Esophagus mucosa (tissue), 1 donor: ENCODE data around the gene KDM4C. TPM values are rescaled to one million over a fixed set of nuclear protein-coding genes. Genes with fewer than 3 reads are reported as not detected.
A peak's percentile ranks its signal among the peaks of the same experiment; 100 is the strongest.
"Not testable (repeated sequence)": the region's sequence is repeated elsewhere in the genome, so short reads cannot be mapped to it uniquely, and the experiment has no call there.

ENCODE experiments used
- ATAC-seq: fragments of 200-7000 bp; cut with Tn5 transposase; one replicate; pipeline ENCODE4 v1.9.1; 2020
- total RNA-seq: library from RNA; stranded (reverse); gene quantifications from one replicate; pipeline ENCODE4 v1.2.4, GENCODE V29; 2023
- donor health status: DM: yes; HTN: yes; CAD: no.

Gene KDM4C
- 19.2 TPM for total RNA-seq

DNA sequence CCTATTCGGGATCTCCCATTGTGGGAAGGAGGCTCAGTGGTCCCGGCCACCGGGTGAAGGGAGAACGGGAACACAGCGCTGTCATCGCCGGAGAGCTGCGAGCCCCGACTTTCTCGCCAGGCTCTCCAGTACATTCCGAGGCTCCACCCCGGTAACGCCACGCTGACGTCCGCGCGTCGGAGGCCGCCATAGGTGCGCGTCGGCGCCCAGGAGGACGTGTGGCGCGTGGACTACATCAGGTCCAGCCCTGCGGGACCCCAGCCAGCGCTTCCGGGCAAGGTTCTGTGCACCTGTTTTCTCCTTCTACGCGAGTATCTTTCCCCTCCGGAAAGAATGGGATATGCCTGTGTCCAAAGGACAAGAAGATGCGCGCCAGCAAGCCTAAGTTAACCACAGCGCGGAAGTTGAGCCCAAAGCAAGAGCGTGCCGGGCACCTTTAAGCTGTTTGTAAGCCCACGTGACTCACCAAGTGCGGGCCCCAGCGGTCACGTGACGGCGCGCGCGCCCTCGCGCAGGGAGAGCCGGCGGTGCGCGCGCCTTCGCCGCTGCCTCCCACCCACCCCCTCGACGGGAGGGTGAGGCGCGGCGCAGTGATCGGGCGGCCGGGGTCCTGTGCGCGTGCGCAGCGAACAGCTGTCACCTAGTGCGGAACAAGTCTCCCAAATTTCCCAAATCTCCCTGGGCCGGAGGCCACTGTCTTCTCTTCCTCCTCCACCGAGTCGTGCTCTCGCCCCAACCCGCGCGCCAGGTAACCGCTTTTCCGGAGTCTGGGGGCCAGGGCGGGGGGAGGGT lies at the start of gene KDM4C:
Gene KDM4C, plus strand, starts transcription at position 518 of the 792 bp plus-strand sequence. CDS start 35,016 bp downstream, outside the sequence.
- ATAC-seq: peak; percentile 95

DNA sequence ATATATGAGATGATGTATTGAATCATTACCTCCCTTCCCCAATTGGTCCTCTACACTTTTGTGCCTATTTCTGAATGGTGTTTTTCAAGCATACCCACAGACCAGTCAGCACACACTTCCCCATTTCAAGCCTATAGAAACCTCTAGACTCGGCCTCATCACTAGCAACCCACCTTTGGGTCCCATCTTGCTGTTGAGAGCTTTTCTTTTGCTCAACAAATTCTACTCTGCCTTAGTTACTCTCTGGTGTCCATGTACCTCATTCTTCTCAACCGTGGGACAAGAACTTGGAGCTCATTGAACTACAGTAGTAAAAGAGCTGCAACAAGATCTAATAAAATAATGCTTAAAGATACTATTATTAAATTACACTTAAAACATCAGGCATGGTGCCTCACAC lies 49.0 kb upstream of the KDM4C start:
- ATAC-seq: no peak

DNA sequence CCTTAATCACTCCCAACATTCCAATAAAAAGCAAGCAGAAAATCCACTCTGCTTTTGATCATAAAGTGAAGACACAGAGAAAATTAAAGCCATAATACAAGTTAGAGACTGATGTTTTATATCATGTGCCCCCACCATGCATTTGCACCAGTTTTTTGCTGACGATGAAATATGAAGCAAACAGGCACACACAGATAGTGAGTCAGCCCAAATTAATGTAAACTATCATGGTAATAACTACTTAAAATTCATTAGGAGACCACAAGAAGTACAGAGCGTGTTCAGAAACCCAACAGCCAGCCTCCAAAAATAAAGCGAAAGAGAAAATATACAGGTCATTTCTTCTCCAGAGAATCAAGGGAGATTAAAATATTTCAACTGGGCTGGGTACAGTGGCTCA lies 46.4 kb upstream of the KDM4C start:
- no peak for ATAC-seq

DNA sequence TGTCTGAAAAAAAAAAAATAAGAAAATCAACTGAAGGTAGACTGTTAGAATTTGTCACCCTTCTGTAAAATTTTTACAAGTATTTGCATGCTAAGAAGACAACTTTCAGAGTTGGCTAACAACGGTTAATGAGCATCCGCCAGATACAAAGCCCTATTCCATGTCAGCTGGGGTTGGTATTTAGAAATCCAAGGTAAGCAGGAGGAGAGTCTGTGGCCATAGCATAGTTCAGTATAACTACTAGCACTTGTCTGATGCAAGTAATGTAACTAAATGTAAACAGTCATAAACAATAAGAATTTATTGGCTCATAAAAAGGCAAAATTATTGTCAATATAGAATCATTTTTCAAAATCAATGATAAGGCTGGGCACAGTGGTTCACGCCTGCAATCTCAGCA lies 45.7 kb upstream of the KDM4C start:
- ATAC-seq: no peak

DNA sequence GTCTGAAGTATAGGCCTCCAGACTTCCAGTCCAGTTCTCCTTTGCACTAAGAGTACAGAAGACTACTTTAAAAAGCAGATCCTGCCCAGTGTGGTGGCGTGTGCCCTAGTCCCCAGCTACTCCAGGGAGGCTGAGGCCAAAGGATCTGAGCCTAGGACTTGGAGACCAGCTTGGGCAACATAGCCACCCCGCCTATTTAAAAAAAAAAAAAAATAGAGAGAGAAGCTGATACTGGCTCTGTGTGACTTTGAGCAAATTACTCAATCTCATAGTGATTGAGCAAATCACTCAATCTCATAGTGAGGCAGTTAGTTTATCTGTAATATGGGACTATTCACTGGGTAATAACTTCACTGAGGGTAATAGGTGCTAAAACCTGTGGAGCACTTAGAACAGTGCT lies 43.6 kb upstream of the KDM4C start:
- no peak for ATAC-seq

DNA sequence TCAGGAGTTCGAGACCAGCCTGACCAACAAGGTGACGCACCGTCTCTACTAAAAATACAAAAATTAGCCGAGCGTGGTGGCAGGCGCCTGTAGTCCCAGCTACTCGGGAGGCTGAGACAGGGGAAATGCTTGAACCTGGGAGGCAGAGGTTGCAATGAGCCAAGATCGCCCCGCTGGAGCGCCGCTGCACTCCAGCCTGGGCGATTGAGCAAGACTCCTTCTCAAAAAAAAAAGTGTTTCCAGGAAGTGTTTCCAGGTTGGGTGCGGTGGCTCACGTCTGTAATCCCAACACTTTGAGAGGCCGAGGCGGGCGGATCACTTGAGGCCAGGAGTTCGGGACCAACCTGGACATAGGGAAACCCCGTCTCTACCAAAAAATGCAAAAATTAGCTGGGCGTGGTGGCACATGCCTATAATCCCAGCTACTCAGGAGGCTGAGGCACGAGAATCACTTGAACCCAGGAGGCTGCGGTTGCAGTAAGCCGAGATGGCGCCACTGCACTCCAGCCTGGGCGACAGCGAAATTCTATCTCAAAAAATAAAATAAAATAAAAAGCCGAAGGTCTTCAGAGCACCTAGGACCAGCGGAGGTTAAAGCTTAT lies 42.5 kb upstream of the KDM4C start:
- not testable (repeated sequence) for ATAC-seq

DNA sequence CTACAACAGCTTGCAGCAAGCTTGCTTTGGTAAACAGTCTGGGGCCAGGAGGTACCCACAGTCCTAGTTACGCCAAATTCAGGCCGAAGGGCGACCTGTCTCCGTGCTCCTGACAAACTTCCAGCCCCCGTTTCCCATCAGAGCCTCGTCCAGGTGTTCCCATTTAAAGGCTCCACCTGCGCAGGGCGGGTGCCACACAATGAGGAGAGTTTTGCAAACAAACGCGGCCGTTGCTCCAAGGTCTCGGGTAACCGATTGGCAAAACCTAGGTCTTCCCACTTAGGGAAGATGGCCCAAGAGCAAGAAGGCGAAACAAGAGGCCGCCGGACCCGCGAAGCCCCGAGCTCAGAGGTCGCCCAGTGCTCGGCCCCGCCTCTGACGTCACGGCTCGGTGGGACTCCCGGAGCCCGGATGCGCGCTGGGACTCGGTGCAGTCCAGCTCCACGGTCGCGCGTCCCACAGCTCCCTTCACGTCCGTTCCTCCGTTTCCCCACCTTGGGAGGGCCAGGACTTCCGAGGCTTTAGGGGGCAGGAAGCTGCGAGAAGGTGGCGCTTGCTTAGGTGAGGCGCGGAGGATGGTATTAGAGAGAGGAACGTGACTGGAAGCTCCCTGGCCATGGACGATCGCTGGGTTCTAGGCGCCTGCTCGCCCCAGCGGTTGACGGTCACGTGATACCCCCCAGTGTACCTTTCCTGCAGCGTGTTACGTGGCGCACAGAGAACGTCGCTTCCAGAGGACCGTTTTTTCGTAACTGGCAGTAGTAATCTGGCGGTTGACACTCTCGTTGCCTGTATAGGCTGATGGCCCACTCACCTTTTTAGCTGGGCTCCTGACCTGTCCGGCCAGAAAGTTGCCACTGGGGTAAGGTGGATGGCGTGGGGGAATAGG lies 41.8 kb upstream of the KDM4C start:
- peak; percentile 78 for ATAC-seq

DNA sequence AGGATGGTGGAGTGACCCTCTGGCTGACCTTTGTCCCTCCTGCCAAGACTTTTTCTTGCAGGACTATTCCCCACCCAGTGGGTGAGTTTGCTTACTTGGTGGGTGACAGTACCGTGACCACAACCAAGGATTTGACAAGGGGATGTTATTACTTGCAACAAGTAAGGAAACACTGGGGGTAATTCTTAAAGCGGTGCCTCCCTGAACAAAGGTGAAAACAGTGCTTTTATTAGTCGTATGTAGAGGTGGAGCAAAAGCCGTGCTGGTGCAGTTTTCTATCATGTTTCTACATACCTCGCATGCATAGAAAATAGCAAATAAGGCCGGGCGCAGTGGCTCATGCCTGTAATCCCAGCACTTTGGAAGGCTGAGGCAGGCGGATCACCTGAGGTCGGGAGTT lies 41.0 kb upstream of the KDM4C start:
- ATAC-seq: no peak

DNA sequence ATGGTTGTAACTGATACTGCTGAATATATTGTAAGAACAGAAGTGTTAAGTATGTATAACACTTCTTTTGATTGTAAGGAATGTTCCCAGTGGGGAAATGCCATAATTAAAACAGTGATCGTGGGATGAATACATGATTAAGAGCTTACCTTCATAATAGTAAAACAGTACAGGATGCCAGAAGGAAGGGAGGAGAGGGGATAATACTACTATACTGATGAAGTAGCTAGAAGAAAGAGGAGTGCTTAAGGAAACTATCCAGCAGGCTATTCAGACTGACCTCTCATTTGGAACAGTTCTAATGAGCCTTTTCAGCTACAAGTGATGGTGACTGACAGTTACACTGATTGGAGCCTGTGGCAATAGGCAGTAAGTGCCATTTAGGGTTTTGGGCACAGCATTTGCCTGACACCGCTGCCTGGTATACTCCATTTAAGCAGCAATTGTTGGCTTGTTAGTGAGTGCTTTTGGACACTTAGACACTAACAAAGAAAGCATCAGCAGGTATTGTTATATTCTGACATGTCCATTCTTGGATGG lies 33.8 kb upstream of the KDM4C start:
- ATAC-seq: no peak

DNA sequence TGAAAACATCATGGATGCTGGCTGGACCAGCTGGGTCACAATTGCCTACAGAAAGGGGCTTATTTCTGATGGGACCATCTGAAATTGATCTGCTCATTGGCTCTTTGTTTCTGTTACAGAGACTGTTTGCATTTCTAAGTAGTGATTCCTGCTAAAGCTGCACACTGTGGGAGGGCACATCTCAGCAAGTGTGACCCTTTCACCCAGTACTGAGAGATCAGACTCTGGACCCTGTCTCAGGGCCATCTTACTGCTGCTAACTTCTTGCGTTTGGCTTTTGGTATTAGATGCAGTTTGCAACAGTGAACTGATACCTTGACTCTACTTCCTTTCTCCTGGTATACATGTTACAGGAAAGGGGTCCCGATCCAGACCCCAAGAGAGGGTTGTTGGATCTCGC lies 24.5 kb upstream of the KDM4C start:
- ATAC-seq: no peak

DNA sequence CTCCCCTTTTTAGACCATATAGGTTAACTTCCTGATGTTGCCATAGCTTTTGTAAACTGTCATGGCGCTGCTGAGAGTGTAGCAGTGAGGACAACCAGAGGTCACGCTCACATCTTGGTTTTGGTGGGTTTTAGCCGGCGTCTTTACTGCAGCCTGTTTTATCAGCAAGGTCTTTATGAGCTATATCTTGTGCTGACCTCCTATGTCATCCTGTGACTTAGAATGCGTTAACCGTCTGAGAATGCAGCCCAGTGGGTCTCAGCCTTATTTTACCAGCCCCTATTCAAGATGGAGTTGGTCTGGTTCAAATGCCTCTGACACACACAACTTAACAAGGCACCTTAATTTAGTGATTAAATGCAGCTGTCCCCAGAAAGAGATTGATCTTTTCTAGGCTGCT lies 23.9 kb upstream of the KDM4C start:
- ATAC-seq: no peak

DNA sequence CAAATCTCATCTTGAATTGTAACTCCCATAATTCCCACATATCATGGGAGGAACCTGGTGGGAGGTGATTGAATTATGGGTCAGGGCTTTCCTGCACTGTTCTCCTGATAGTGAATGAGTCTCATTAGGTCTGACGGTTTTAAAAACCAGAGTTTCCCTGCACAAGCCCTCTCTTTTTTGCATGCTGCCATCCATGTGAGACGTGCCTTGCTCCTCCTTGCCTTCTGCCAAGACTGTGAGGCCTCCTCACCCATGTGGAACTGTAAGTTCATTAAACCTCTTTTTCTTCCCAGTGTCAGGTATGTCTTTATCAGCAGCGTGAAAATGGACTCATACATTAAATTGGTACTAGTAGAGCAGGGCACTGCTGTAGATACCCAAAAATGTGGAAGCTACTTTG lies 22.4 kb upstream of the KDM4C start:
- ATAC-seq: no peak

DNA sequence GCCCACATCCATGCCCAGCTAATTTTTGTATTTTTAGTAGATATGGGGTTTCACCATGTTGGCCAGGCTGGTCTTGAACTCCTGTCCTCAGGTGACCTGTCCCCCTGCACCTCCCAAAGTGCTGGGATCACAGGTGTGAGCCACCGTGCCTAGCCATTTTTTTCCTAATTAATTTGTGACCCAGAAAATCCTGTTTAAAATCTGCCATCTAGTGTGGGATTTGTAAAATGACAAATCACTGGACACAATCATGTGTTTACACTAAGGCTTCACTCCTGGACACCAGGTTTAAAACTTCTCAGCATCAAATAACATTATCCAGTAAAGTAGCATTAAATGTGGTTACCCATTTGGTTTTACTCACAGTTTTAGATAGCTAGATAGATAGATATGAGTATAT lies 18.6 kb upstream of the KDM4C start:
- ATAC-seq: no peak

DNA sequence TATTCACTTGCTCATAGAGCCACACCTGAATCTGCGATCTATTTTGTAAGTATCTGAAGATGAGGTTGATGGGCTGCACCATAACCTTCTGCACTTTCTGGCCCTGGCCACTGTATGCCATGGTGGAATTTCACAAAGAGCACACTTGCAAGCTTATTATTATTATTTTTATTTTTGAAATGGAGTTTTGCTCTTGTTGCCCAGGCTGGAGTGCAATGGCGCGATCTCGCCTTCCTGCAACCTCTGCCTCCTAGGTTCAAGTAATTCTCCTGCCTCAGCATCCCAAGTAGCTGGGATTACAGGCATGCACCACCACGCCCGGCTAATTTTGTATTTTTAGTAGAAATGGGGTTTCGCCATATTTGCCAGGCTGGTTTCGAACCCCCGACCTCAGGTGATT lies 8.9 kb upstream of the KDM4C start:
- ATAC-seq: not testable (repeated sequence)

DNA sequence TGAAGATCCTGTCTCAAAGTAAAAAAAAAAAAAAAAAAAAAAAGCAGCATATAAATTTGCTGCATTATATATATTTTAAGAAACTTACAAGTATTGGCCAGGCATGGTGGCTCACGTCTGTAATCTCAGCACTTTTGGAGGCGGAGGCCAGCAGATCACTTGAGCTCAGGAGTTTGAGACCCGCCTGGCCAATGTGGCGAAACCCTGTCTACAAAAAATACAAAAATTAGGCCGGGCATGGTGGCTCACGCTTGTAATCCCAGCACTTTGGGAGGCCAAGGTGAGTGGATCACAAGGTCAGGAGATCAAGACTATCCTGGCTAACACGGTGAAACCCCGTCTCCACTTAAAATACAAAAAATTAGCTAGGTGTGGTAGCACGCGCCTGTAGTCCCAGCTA lies 2.9 kb upstream of the KDM4C start:
- ATAC-seq: not testable (repeated sequence)

DNA sequence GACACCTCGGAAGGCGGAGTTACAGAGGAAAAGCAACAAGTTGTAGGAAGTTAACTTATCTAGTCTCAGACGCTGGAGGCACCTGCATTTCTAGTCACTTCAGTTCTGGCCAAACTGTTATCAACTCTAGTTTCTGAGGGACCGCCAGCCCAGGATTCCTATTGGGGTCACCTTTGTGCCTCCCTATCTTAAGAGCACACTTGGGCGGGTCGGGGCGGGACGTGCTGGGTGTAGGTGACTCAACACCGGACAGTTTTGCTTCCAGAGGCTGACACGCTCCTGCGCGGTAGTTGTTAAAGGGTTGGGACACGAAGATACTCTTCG lies 679 bp upstream of the KDM4C start:
- ATAC-seq: peak; percentile 71

DNA sequence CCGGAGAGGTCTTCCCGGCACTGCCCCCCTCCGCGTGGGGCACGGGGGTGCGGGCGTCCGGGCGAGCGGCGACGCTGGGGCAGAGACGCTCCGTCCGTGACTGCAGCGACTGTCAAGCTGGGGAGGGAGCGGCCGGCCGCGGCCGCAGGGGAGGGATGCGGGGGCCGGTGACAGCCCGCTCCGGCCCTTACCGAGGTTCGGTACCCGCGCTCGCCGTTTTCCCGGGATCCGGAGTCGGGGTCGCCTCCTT lies 400 bp downstream of the KDM4C start:
- peak; percentile 35 for ATAC-seq

DNA sequence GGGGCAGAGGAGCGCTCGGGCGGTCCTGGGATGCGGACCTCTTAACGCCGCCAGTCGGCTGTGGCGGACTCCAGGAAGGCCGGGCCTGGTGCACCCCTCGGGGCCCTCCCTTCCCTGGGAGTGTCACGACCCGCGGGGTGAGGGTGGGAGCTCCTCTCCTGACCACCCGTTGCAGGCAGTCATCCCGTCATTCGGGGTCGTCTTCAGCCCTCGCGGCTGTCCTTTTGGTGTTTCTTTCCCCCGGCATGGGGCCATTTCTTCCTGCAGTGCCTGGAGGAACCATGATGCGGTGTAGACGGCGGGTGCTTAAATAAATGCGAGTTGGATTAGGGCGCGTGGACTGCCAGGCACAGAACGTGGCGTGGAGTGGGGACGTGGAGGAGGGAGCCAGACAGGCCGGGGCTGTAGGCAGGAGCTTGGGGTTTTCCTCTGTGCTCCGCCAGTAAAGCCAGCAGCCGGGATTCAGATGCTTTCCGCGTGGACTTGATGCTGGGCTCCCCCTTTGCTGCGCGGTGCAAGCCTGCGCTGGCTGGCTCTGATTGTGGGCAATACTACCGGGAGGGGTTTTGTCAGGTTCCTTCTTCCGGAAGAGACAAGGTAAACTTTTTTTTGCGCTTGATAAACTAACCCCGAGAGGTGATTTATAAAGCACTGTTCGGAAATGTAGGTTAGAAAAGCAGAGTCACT lies 868 bp downstream of the KDM4C start:
- ATAC-seq: peak; percentile 41

DNA sequence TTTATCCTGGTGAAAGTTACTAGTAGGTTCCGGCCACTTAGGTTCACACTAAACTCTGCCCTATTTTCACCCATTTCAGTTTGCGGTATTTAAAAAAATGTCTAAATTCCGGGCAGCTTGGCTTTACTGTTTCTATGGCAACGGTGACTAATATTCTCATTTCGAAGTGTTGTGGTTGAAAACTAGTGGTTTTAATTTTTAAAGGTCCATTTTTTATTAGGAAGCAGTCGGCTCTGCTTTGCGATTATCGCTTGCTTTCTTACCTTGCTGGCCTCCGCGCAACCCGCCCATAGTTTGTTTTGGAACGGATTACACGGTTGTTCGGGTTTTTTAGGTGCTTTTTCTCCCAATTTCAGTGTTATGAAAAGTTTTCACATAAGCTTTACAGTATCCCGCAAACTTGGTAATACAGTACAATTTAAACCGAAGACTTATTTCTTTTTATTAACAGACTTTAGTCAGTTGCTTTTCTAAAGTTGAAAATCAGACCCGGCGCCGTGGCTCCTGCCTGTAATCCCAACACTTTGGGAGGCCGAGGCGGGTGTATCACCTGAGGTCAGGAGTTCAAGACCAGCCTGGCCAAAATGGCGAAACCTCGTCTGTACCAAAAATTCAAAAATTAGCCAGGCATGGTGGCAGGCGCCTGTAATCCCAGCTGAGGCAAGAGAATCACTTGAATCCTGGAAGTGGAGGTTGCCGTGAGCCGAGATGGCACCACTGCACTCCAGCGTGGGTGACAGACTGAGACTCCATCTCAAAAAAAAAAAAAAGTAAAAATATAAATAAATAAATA lies 1.6 kb downstream of the KDM4C start:
- ATAC-seq: no peak

DNA sequence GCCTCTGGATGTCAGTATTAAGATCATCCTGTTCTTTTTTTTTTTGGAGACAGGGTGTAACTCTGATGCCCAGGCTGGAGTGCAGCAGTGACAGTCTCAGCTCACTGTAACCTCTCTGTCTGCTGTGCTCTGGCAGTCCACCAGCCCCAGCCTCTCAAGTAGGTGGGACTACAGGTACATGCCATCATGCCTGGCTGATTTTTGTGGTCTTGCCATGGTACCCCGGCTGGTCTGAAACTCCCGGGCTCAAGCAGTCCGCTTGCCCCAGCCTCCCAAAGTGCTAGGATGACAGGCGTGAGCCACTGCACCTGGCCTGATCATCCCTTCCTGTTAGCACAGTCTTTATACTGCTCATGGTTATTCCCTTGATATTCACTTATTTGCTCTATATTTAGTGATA lies 3.5 kb downstream of the KDM4C start:
- no peak for ATAC-seq

DNA sequence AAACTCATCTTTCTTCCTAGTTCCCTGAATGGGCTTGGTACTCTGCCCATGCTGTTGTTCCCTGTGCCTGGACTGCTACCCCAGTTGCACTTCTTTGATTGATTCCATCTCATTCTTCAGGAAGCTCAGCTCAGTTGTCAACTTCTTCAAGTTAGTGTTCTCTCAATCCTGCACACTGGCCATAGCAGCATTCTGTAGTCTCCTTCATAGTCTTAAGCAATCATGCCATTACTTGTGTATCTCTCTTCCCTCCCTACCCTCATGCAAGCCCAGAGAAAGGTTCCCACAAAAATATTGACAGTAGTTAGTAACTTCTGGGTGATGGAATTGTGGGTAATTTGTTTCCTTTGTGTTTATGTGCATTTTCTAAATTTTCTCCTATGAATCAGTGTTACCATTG lies 5.5 kb downstream of the KDM4C start:
- ATAC-seq: no peak

DNA sequence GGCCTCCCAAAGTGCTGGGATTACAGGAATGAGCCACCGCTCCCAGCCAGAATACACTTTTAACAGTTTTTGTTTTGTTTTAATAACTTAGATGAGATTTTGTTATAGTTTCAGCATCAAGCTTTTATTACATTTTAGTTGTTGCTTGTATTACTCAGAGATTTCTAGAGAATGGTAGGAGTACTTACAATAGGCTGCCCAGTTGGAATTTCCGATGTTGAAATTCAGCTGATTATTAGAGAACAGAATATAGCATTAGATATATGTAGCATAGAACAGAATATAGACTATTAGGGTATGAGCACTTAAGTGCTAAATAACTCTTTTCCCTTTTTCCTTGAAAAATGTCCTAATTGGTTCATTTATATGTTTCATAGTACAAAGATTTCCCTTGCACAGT lies 6.2 kb downstream of the KDM4C start:
- no peak for ATAC-seq
